ELF-1 (cell line): ENCODE measurements around the gene ST3GAL3.
A peak's percentile ranks its signal among the peaks of the same experiment; 100 is the strongest.

Source experiments
- DNase-seq: peaks from one replicate; pipeline ENCODE4 v3.0.0-alpha.2; 2016; ENCODE audit warnings: low read depth, low spot score

ST3GAL3 gene

GRCh38 chr1:43849670-43850069 is 142.3 kb downstream of the ST3GAL3 start:
- DNase-seq = no peak

- no peak for DNase-seq
Observed at GRCh38 chr1:43850591-43851233, 143.4 kb downstream of the ST3GAL3 start.

GRCh38 chr1:43851561-43852338 is 144.4 kb downstream of the ST3GAL3 start:
- no peak for DNase-seq

GRCh38 chr1:43853161-43853921 is 146.0 kb downstream of the ST3GAL3 start:
- no peak for DNase-seq

GRCh38 chr1:43854473-43854872 is 147.1 kb downstream of the ST3GAL3 start:
- DNase-seq = no peak

GRCh38 chr1:43856188-43856587 is 148.9 kb downstream of the ST3GAL3 start:
- DNase-seq = no peak

- no peak for DNase-seq
Observed at GRCh38 chr1:43857163-43857562, 149.8 kb downstream of the ST3GAL3 start.

- peak; percentile 87 for DNase-seq
Observed at GRCh38 chr1:43858324-43858723, 151.0 kb downstream of the ST3GAL3 start.

GRCh38 chr1:43861337-43861736 is 154.0 kb downstream of the ST3GAL3 start:
- no peak for DNase-seq

- DNase-seq = no peak
Observed at GRCh38 chr1:43861988-43862735, 154.8 kb downstream of the ST3GAL3 start.

GRCh38 chr1:43864111-43865045 is 157.0 kb downstream of the ST3GAL3 start:
- no peak for DNase-seq

GRCh38 chr1:43866201-43866600 is 158.9 kb downstream of the ST3GAL3 start:
- no peak for DNase-seq

- no peak for DNase-seq
Observed at GRCh38 chr1:43867976-43868740, 160.8 kb downstream of the ST3GAL3 start.

GRCh38 chr1:43868741-43869067 is 161.4 kb downstream of the ST3GAL3 start:
- DNase-seq = no peak

- DNase-seq = peak; percentile 34
Observed at GRCh38 chr1:43870306-43870705, 163.0 kb downstream of the ST3GAL3 start.

- DNase-seq = no peak
Observed at GRCh38 chr1:43871181-43871910, 164.0 kb downstream of the ST3GAL3 start.

- DNase-seq = no peak
Observed at GRCh38 chr1:43872280-43872679, 164.9 kb downstream of the ST3GAL3 start.

- no peak for DNase-seq
Observed at GRCh38 chr1:43873851-43874250, 166.5 kb downstream of the ST3GAL3 start.

GRCh38 chr1:43874716-43875115 is 167.4 kb downstream of the ST3GAL3 start:
- no peak for DNase-seq
